GM21360 (cell line): Measurements from ENCODE around the gene ARF5.
"Not testable (repeated sequence)": the region's sequence is repeated elsewhere in the genome, so short reads cannot be mapped to it uniquely, and the experiment has no call there.

Experiments used
- ATAC-seq: cut with Tn5 transposase; IDR thresholded peaks from one replicate; pipeline ENCODE4 v1.9.1; 2021; ENCODE audit warnings: mild to moderate bottlenecking, moderate library complexity; ENCODE audit not compliant: unreplicated experiment

The ARF5 gene

DNA sequence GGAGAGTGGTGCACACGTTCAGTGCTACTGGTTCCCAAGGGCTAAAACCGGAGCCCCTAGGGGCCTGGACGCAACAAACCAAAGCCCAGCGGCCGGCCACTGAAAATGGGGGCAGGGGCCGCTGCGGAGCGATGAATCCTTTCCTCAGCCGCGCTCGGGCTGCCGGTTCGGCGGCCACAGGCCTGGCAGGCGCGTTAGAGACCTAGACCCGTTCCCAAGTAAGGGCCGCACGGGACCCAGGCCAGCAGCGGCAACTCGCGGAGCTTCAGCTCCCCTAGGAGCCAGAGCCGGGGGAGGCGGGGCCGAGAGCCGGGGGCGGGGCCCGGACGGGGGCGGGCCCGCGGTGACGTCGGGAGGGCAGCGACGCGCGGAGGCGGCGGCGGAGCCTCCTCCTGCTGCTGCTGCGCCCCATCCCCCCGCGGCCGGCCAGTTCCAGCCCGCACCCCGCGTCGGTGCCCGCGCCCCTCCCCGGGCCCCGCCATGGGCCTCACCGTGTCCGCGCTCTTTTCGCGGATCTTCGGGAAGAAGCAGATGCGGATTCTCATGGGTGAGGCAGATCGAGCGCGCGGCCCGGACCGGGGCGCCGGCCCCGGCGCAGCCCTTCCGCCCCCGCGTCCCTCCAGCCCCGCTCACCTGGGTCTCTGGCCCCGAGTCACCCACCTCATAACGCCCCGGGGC lies at the start of gene ARF5:
ARF5 (plus strand) TSS at position 393 of the 678 bp plus-strand sequence; CDS start at position 481, 88 bp downstream.
- peak; percentile 73 for ATAC-seq

DNA sequence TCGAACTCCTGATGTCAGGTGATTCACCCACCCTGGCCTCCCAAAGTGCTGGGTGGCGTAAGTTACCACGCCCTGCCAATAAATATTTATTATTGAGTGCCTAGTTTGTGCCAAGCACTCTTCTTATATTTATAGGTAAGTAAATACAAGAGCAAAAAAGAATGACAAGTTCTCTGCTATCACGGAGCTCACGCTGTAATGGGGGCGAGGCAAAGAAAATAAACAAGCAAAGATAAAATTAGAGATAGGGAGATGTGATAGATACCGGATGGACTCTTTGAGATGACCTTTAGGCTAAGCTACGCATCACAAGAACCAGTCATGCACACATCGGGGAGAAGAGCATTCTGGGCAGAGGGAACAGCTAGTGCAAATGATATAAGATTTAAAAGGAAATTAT lies 49.1 kb upstream of the ARF5 start:
- no peak for ATAC-seq

DNA sequence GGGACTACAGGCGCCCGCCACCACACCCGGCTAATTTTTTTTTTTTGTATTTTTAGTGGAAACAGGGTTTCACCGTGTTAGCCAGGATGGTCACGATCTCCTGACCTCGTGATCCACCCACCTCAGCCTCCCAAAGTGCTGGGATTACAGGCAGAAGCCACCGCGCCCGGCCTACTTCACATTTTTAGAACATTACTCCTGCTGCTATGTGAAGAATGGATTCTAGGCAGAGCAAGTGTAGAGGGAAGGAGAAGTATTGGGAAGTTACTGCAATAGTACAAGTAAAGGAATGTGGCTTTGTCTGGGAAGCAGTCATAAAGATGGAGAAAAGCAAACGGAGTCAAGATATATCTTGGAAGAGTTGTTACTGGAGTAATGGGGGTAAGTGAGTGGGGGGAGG lies 47.8 kb upstream of the ARF5 start:
- not testable (repeated sequence) for ATAC-seq

DNA sequence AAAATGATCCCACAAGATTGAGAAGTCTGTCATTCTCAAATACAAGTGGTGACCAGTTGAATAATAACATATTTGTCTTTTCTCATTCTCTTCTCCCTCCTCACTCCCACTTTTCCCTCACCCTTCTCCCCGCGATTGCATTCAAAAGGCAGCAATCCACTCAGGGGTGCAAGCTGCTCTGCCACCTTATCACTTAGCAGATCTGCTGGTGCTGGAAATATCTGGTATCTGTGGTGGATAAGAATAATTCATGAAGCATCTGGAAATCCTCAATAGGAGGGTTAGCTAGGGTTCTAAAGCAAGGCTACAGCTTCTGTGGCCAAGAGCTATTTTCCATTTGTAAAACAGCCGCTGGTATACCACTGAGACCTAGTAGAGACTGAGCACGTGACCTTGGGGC lies 46.7 kb upstream of the ARF5 start:
- ATAC-seq, result no peak

DNA sequence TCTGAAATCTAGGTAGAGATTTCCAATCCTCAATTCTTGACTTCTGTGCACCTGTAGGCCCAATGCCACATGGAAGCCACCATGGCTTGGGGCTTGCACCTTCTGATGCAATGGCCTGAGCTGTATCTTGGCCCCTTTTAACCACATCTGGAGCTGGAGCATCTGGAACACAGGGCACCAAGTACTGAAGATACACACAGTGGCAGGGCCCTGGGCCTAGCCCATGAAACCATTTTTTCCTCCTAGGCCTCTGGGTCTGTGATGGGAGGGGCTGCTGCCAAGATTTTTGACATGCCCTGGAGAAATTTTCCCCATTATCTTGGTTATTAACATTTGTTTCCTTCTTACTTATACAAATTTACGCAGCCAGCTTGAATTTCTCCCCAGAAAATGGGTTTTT lies 41.9 kb upstream of the ARF5 start:
- ATAC-seq, result no peak

DNA sequence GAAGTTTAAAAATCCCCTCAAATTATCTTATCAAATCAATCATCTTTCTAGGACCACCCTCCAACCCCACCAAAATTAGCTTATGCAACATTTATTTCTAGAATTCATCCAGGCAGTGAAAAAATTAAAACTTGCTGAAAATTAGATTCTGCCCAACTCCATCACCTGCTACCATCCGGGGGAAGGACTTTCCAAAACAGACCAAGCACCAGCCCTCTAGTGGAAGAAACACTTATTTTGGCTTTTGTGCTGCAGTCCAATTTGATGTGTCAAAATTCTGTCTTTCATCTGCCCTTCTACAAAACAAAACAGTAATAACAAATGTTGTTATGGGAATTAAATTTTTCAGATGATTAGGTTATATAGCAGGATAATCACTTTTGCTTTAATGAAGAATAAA lies 38.0 kb upstream of the ARF5 start:
- no peak for ATAC-seq

DNA sequence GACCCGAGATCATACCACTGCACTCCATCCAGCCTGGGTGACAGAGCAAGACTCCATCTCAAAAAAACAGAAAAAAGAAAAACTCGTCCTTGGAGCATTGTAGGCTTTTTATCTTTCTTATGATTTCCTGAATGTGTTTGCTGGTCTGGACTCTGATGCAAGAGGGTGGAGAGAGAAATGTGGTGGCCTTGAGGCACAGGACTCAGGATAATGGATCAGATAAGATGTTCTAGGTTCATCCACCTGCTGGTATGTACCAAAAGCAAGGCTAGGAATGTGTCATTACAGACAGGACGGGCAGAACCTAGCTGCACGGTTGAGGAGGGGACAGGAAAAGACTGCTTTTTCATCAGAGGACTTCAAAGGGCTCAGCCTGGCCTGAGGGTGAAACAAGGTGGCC lies 36.3 kb upstream of the ARF5 start:
- ATAC-seq, result no peak

DNA sequence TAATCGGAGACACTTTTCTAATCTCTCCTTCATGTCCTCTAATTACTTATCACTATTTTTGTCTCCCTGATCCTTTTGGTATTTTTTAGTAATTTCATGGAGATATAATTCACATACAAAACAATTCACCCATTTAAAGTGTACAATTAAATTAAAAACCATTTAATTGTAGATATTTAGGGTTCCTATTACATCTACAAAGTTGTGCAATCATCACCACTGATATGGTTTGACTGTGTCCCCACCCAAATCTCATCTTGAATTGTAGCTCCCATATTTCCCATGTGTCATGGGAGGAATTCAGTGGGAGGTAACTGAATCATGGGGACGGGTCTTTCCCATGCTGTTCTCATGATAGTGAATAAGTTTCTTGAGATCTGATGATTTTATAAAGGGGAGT lies 31.8 kb upstream of the ARF5 start:
- no peak for ATAC-seq

DNA sequence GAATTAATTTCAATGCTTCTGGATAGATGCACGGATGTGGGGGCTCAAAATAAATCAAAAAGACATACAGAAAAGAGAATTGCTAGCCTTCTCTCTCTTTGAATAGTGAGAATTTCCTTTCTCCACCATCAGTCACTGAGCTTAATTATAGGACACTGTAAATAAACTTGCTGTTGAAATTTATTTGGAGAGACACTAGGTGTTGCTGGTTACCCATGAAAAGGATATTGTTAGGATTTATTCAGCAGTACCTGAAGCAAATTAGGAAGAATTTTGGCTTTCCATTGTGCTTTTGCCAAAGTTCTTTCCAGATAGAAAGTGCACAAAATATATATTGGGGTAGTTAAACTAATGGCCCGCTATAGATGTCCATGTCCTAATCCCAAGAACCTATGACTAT lies 30.4 kb upstream of the ARF5 start:
- ATAC-seq, result no peak

DNA sequence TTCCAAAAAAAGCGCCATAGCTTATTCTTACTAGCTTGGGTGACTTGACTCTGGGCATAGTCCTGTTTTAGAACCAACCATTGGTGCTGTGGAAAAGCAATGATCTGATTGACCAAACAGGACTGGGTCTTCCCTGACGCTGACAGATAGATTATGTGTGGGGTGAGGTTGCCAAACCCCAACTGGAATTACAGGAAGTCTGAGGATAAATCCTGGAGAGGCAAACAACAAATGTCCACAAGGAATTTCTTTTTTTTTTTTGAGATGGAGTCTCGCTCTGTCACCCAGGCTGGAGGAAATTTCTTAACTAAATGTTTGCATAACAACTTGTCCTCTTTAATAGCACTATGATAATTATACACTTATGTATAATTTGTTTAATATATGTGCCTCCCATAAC lies 22.0 kb upstream of the ARF5 start:
- ATAC-seq, result no peak

DNA sequence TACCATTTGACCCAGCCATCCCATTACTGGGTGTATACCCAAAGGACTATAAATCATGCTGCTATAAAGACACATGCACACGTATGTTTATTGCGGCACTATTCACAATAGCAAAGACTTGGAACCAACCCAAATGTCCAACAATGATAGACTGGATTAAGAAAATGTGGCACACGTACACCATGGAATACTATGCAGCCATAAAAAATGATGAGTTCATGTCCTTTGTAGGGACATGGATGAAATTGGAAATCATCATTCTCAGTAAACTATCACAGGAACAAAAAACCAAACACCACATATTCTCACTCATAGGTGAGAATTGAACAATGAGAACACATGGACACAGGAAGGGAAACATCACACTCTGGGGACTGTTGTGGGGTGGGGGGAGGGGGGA lies 20.2 kb upstream of the ARF5 start:
- not testable (repeated sequence) for ATAC-seq

DNA sequence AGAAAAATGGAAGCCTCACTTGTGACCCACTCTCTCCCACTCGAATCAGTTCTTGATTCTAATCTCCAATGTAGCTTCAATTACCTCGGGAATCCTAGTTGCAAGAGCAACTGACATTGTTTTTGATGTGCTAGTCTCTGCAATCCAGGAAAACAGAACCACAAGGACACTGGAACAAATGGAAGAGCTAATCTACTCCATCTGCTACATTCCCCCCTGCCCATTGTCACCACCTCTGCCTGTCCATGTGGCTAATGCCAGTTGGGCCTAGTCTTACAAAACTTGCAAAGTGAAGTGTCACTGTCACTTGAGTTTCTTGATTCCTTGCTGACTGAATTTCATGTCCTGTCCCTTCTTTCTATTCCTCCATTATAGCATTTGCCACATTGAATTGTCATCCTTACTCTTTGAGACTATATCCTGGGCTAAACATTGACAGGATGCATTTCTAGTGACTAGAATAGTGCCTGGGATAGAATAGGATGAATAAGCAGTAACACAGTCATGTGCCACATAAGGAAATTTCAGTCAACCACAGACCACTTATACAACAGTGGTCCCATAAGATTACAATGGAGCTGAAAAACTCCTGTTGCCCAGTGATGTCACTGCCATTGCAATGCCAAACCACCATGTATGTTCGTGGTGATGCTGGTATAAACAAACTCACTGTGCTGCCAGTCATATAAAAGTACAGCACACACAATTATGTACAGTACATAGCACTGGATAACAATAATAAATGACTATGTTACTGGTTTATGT lies 16.3 kb upstream of the ARF5 start:
- no peak for ATAC-seq

DNA sequence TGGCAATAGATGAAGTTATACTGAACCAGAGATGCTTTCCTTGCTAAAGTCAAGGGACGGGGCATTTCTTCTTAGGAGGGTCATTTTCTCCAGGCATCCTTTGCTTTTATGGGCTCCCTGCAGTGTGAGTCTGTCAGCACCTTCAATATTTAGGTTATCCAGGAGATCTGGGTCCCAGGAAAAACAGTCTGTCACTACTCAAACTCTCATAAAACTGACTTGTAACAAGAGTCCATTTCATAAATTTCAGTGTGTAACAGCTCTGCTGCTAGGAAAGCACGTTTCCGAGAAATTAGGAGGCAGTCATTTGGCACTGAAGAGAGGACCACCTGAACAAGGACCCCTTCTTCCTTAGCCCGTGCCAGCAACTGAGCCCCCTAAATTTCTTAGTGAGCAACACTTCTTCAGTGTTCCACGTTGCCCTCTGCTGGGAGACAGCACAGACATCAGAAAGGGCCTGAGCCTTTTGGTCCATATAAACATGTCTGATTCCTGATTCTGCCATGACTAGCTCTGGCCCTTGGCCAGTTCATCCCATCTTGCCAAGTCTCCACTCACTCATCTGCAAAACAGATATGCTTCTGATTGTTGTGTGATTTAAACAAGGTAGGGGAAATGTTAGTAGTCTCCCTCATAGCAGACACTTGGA lies 10.1 kb upstream of the ARF5 start:
- no peak for ATAC-seq

DNA sequence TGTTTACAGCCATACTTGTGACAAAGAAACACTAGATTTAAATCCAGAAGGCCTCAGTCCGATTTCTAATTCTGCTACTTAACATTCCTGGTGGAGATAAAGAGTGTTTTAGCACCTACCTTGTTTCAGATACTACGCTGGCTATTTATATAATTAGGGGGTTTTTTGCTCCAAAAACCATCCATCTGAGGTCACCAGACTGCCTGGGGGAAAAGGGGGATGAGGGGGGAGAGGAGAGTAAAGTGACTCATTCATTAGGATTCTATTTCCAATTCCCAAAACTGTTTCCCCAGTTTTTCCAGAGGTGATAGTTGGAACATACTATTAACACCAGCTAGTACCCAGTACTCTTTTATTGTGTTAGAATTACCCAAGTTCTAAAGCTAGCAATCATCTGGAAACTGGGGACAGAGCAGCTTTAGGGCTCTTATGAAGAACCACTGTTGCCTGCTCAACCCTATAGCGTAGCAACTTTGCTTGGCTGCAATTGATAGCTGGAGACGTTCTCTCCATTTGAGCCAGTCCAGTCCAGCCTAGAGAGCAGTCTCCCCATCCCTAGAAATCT lies 9.4 kb upstream of the ARF5 start:
- no peak for ATAC-seq

DNA sequence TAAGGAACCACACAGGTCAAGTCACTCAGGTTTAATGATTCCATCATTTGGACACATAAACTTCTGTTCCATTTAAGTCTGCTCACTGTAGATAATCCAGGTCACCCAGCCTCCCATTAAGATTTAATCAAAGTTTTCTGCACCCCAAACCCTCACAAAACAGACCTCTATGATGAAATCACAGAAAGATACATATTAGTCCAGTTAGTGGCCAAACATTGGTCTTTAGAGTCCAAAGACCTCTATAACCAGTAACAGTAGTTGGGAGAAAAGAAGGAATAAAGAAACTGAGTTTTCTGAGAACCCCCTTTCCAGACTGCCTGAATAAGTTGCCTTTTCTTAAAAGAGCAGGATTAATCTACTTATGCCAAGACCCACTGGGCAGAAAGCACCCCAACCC lies 7.6 kb upstream of the ARF5 start:
- ATAC-seq, result no peak

DNA sequence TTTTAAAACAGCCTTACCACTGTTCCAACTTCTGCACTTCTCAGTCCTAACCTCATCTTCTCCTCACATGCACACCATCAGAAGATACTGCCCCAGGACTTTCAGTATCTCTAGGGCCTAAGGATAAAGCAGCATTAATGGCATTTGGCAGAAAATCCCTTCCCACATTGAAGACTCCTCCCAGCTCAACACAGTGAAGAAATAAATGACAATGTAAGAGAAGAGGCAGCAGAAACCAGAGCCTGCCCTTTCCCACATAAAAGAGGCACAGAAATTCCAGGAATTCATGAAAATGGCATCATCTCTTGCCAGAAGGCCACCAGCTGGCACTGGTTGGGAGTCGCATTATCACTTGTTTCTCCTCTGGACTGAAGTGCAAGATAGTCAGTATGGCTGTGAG lies 6.5 kb upstream of the ARF5 start:
- ATAC-seq, result no peak

DNA sequence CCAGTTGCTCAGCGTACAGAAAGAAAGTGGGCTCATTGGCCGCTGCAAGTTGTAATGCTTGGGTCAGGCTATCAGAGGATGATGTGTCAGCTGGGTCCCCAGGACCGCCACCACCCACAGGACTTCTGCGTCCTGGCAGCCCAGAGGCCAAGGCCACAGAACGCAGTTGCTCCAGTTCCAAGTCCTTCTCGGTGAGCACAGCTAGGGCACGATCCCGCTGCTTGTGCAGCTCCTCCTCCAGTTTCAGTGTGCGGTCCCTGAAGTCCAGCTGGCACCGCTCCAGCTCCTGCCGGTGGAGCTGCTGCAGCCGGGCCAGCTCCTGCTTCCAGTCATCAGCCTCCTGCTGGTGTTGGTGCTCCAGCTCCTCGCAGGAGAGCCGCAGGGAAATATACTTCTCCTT lies 5.8 kb upstream of the ARF5 start:
- ATAC-seq, result no peak

DNA sequence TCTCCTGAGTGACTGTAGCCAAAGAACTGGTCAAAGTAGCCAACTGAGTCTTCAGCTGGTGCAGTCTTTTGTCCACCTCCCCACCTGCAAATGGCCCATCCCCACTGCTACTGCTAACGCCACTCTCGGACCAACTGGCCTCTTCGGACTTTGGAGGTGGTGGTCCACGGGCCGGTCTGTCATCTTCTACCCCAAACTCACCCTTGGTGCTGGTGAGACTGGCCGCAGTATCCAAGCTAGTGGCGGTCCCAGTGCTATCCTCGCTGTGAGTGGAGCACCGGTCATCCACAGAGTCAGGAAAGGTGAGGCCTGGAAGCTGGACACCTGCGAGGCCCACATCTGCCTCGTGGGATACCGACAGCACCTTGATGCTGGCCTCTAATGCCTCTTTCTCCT lies 3.6 kb upstream of the ARF5 start:
- no peak for ATAC-seq

DNA sequence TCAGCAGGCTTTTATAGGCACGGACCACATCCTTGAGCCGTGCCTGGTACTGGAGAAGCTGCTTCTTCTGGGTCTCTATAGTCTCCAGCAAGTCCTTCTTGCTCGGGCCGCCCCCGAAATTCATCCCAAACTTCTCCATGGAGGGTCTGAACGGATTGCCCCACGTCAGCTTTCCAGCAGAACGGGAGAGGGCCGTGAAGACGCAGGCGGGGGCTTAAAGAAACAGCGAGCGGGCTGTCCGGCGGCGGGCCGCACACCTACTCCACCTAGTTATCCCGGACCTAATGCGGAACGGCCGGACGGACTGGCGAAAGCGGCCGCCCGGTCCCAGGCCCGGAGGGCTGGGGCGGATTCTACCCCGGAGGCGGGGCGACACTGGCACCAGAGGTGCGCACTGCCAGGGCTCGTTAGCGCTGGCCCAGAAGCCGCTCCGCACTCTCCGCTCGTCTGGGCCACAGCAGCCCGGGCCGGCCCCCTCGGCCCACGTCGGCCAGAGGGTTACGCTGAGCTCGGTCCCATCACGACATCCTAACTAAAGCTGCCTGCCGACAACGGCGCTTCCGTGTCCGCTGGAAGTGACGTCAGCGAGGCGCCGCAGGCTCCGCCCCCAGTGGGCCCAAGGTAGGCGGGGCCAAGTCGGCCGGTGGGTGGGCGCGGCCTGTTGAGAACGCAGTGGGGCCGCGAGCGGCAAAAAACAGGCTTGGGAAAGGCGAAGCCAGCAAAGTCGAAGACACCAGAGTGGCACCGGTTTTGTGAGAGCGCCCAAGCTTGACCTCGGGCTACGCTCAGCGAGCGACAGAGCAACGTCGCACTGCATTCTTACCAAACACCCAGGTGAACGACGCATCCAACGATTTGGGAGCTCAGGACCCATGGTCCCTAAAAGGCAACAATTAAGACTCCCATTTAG lies 2.9 kb upstream of the ARF5 start, which contains the start of gene GCC1:
GCC1 (minus strand) TSS at position 553 of the 910 bp plus-strand sequence; CDS start at position 139, 414 bp downstream.
- ATAC-seq, result peak; percentile 77

DNA sequence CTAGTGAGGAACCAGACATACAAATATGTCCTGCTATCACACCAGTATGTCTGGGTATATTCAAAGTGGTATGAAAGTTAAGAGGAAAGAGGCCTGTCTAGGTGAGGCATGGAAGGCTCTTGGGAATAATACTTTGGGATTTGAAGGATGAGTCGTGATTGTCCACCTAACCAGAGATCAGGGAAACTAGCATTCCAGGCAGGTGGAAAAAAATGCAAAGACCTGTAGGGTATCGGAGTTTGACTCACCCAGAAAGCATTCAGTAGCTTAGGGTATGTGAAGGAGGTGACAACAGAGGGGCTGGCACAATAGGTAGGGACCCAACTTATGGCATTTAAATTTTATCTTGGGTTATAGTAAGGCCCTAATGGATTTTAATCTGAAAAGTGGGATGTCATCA lies 1.9 kb upstream of the ARF5 start:
- no peak for ATAC-seq

DNA sequence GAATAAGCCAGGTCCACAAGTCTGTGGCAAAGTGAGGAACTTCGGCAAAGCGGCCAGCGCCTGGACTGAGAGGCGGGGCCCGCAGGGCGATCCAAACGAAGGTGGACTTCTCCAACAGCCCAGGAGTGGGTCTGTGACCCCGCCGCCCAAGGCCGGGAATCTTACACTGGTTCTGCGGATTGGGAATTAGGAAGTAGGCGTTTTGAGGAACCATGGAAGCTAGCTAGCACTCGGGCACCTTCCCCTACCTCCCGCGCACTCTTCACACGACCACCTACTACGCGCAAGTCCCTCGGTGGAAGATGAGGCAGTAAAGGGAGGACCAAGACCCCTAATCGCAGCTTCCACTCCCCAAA lies 570 bp upstream of the ARF5 start:
- no peak for ATAC-seq
